Mesenchymal stem cell (in vitro differentiated cells and primary cell): Measurements from ENCODE around the gene NAMPT.
"Not testable (repeated sequence)": the region's sequence is repeated elsewhere in the genome, so short reads cannot be mapped to it uniquely, and the experiment has no call there.

ENCODE experiments used
- DNase-seq: peaks from one replicate; pipeline ENCODE4 v3.0.0-alpha.2; 2013
- H2AFZ ChIP-seq: one replicate; pipeline ENCODE4 v1.6.1; 2013; ENCODE audit warnings: low read depth, mild to moderate bottlenecking, control low read depth, inconsistent platforms, low read length, moderate library complexity
- H2AK5ac ChIP-seq: 2 replicates; pipeline ENCODE4 v1.6.1; 2013; ENCODE audit warnings: low read length, moderate library complexity, mild to moderate bottlenecking, inconsistent platforms; ENCODE audit not compliant: severe bottlenecking
- H2BK120ac ChIP-seq: one replicate; pipeline ENCODE4 v1.6.1; 2013; ENCODE audit warnings: low read depth, mild to moderate bottlenecking, inconsistent platforms, low read length, moderate library complexity
- H2BK12ac ChIP-seq, 2 experiments: one replicate each; pipeline ENCODE4 v1.6.1; 2013; ENCODE audit warnings: inconsistent platforms in 2 of 2, low read length in 2 of 2, mild to moderate bottlenecking in 2 of 2, moderate library complexity in 2 of 2, control low read depth in 1 of 2
- H2BK15ac ChIP-seq: one replicate; pipeline ENCODE4 v1.6.1; 2013; ENCODE audit warnings: mild to moderate bottlenecking, low read depth, inconsistent platforms; ENCODE audit not compliant: poor library complexity, severe bottlenecking
- H2BK5ac ChIP-seq: 2 replicates; pipeline ENCODE4 v1.6.1; 2013; ENCODE audit warnings: low read depth, mild to moderate bottlenecking, low read length, control low read depth, inconsistent platforms; ENCODE audit not compliant: poor library complexity, severe bottlenecking
- H3K14ac ChIP-seq, 2 experiments: one replicate each; pipeline ENCODE4 v1.6.1; 2013; ENCODE audit warnings: inconsistent platforms in 2 of 2, low read length in 2 of 2, control low read depth in 1 of 2, mild to moderate bottlenecking in 1 of 2, moderate library complexity in 1 of 2
- H3K18ac ChIP-seq, 2 experiments: one replicate each; pipeline ENCODE4 v1.6.1; 2013; ENCODE audit warnings: inconsistent platforms in 2 of 2, low read length in 2 of 2, control low read depth in 1 of 2, low read depth in 1 of 2, mild to moderate bottlenecking in 1 of 2
- H3K23ac ChIP-seq, 2 experiments: one replicate each; pipeline ENCODE4 v1.6.1; 2013; ENCODE audit warnings: inconsistent platforms in 2 of 2, low read length in 2 of 2, mild to moderate bottlenecking in 2 of 2, moderate library complexity in 2 of 2, control low read depth in 1 of 2
- H3K27ac ChIP-seq: 2 replicates; pipeline ENCODE4 v1.5.1; 2013; ENCODE audit warnings: mild to moderate bottlenecking, moderate library complexity, low read length, control low read depth, inconsistent platforms; ENCODE audit not compliant: poor library complexity, severe bottlenecking
- H3K27me3 ChIP-seq, 2 experiments: 2 replicates each; pipeline versions ENCODE4 v1.6.1 to v1.7.0; 2013; ENCODE audit warnings: low read length in 2 of 2, mild to moderate bottlenecking in 2 of 2, moderate library complexity in 2 of 2, control low read depth in 1 of 2, inconsistent platforms in 1 of 2; ENCODE audit not compliant: control insufficient read depth in 1 of 2, insufficient read depth in 1 of 2
- H3K36me3 ChIP-seq, 2 experiments: 2 replicates each; pipeline versions ENCODE4 v1.6.1 to v1.7.0; 2013; ENCODE audit warnings: low read length in 2 of 2, control low read depth in 1 of 2, inconsistent platforms in 1 of 2, low read depth in 1 of 2, mild to moderate bottlenecking in 1 of 2; ENCODE audit not compliant: insufficient read depth in 2 of 2, control insufficient read depth in 1 of 2
- H3K4ac ChIP-seq, 2 experiments: one replicate each; pipeline ENCODE4 v1.6.1; 2013; ENCODE audit warnings: inconsistent platforms in 2 of 2, low read length in 2 of 2, mild to moderate bottlenecking in 2 of 2, moderate library complexity in 2 of 2, control low read depth in 1 of 2, low read depth in 1 of 2
- H3K4me1 ChIP-seq: 2 replicates; pipeline ENCODE4 v1.6.1; 2013; ENCODE audit warnings: low read depth, low read length, control low read depth; ENCODE audit not compliant: control insufficient read depth, insufficient read depth
- H3K4me2 ChIP-seq: 2 replicates; pipeline ENCODE4 v1.6.1; 2013; ENCODE audit warnings: low read length, mild to moderate bottlenecking, inconsistent platforms; ENCODE audit not compliant: poor library complexity, severe bottlenecking
- H3K4me3 ChIP-seq, 2 experiments: 2 replicates each; pipeline versions ENCODE4 v1.5.1 to v1.7.0; 2013; ENCODE audit warnings: low read length in 2 of 2, mild to moderate bottlenecking in 2 of 2, control low read depth in 1 of 2, low read depth in 1 of 2; ENCODE audit not compliant: insufficient read depth in 1 of 2
- H3K79me1 ChIP-seq: replicated peaks from 2 replicates; pipeline ENCODE4 v1.6.1; 2013; ENCODE audit warnings: mild to moderate bottlenecking, control low read depth, low read length, inconsistent platforms; ENCODE audit not compliant: poor library complexity, severe bottlenecking
- H3K9ac ChIP-seq: 2 replicates; pipeline ENCODE4 v1.7.0; 2013; ENCODE audit warnings: mild to moderate bottlenecking, low read length, moderate library complexity
- H3K9me3 ChIP-seq: 2 replicates; pipeline ENCODE4 v1.7.0; 2013; ENCODE audit warnings: mild to moderate bottlenecking, low read length; ENCODE audit not compliant: control insufficient read depth
- H4K8ac ChIP-seq: one replicate; pipeline ENCODE4 v1.6.1; 2013; ENCODE audit warnings: inconsistent platforms, mild to moderate bottlenecking, low read length, moderate library complexity
- H4K91ac ChIP-seq: one replicate; pipeline ENCODE4 v1.6.1; 2013; ENCODE audit warnings: mild to moderate bottlenecking, low read length, inconsistent platforms
- WGBS: methylation state at CpG from one replicate; pipeline ENCODE4 v1.1.7; 2013; ENCODE audit warnings: mixed read lengths; 5-methylcytosine and 5-hydroxymethylcytosine counted together

Gene NAMPT

GRCh38 chr7:106304568-106304967 lies 19.8 kb upstream of the NAMPT start:
- H3K9me3 ChIP-seq, result no peaks in the 10 kb centered on the region
- WGBS, result 77% methylated on average over 2 of the region's 2 CpGs
- DNase-seq, result no peak

GRCh38 chr7:106298631-106299030 lies 13.8 kb upstream of the NAMPT start:
- not testable (repeated sequence) for H3K9me3 ChIP-seq, H3K18ac ChIP-seq, H3K4me3 ChIP-seq, H2BK120ac ChIP-seq, H3K4me1 ChIP-seq, H4K8ac ChIP-seq, DNase-seq, H2BK15ac ChIP-seq, H2BK5ac ChIP-seq, H3K79me1 ChIP-seq, H4K91ac ChIP-seq, H2BK12ac ChIP-seq, H3K14ac ChIP-seq, H3K4ac ChIP-seq, H3K4me2 ChIP-seq, H3K9ac ChIP-seq, H3K27me3 ChIP-seq, H2AFZ ChIP-seq, H3K27ac ChIP-seq, H3K23ac ChIP-seq, H2AK5ac ChIP-seq, H3K36me3 ChIP-seq
- WGBS, result no CpG with 5 or more reads among the region's 4 CpGs

More at GRCh38 chr7:106304568-106304967, 19.8 kb upstream of the NAMPT start:
- Histone ChIP-seq H2AK5ac (no peak overlapping the region), H3K4ac (no peak overlapping the region), H2BK5ac (no peak overlapping the region), H2BK15ac (no peak overlapping the region), H3K18ac (no peak overlapping the region), H4K8ac (no peak overlapping the region), H2BK120ac (no peak overlapping the region), H2BK12ac (no peak overlapping the region), H3K27ac (no peak overlapping the region), H2AFZ (no peak overlapping the region), H3K4me1 (no peaks in the 10 kb centered on the region), H3K23ac (no peak overlapping the region), H3K14ac (no peak overlapping the region), H4K91ac (no peak overlapping the region), H3K27me3 (no peaks in the 10 kb centered on the region), H3K36me3 (no peaks in the 10 kb centered on the region), H3K9ac (no peak overlapping the region), H3K79me1 (no peaks in the 10 kb centered on the region), H3K4me3 (no peak overlapping the region), H3K4me2 (no peak overlapping the region)

GRCh38 chr7:106298155-106298554 lies 13.4 kb upstream of the NAMPT start:
- not testable (repeated sequence) for H3K14ac ChIP-seq, H3K4ac ChIP-seq, H3K36me3 ChIP-seq, H2AK5ac ChIP-seq, H3K18ac ChIP-seq, H3K9me3 ChIP-seq, H4K91ac ChIP-seq, H3K79me1 ChIP-seq, H3K23ac ChIP-seq, H3K27me3 ChIP-seq, H2AFZ ChIP-seq, H3K9ac ChIP-seq, H2BK15ac ChIP-seq, H2BK5ac ChIP-seq, H3K27ac ChIP-seq, H2BK12ac ChIP-seq, H3K4me1 ChIP-seq, H3K4me3 ChIP-seq, H2BK120ac ChIP-seq, H4K8ac ChIP-seq, H3K4me2 ChIP-seq, DNase-seq
- no CpG with 5 or more reads among the region's 4 CpGs for WGBS

DNA sequence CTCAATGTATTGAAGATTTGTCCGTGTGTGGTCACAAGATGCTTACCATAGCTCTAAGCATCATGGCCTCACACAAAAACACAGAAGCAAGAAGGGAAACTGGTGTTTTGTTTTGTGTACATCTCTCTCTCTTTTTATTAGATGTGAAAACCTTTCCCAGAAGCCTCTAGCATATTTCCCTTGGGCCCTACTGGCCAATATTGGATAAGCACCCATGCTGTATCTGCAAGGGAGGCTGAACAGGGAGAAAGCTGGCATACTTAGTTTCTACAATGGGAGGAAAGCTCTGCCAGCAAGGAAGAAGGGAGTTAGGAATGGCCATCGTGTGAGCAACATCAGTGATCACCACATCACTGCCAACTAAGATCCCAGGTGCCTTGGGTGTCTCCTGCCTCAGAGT lies 9.6 kb upstream of the NAMPT start:
- Histone ChIP-seq H2AK5ac (no peak overlapping the region), H3K4me3 (no peak overlapping the region), H3K36me3 (no peaks in the 10 kb centered on the region), H3K4ac (no peak overlapping the region), H2BK5ac (no peak overlapping the region), H2AFZ (no peak overlapping the region), H3K14ac (no peak overlapping the region), H3K27me3 (no peaks in the 10 kb centered on the region), H2BK15ac (no peak overlapping the region), H3K79me1 (no peaks in the 10 kb centered on the region), H3K9me3 (no peaks in the 10 kb centered on the region), H4K91ac (peak overlapping the region; percentile 8), H3K4me2 (no peak overlapping the region), H2BK120ac (no peak overlapping the region), H3K23ac (no peak overlapping the region), H3K9ac (no peak overlapping the region), H3K27ac (no peak overlapping the region), H4K8ac (no peak overlapping the region), H3K18ac (no peak overlapping the region), H2BK12ac (no peak overlapping the region), H3K4me1 (no peaks in the 10 kb centered on the region)
- DNase-seq, result no peak
- 100% methylated on average over 1 of the region's 2 CpGs for WGBS
